Measurements from ENCODE around the gene ANTXR2.

DNA sequence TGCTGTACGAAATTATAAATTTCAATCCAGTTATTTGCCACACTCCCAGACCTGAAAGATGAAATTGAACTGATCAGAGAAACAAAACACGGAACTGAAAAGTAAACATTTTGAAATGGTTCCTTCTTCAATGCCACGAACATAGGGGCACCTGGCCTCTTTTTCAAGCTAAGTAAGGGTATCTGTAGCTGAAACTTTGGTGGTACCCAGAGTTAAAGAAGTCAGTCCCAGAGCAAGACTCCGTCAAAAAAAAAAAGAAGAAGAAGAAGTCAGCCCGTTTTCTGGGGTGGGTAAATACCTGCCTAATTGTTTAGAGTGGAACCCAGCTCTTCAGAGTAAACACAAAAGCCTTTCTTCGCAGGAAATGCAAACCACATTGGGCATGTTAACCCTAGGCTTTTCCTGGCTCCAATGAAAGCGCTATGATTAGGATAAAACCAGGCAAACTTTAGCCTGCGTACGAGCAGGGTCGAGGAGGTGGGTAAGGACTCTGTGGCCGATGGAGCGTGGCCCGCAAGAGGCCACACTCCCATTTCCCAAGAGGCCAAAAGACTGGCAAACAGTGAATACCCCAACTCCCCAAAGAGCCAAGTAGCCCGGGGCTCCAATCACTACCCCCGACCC is 1.3 kb downstream of the ANTXR2 start:
- no peak for TF ChIP-seq POLR2AphosphoS5 (IDR thresholded peaks at IDR 0.05; ENCODE audit: low read depth, low read length)
- TF ChIP-seq SIN3A (IDR thresholded peaks at IDR 0.05; ENCODE audit: borderline replicate concordance, insufficient read depth, low read length), result no peak; the same call in 1 of the 2 replicates
- TF ChIP-seq REST (IDR thresholded peaks at IDR 0.05; ENCODE audit: insufficient read depth in 1 of 2, low read depth in 2 of 2, low read length in 2 of 2), result no peak
- no peak for TF ChIP-seq TAF1 (IDR thresholded peaks at IDR 0.05; ENCODE audit: borderline replicate concordance, insufficient read depth, low read length)

Measured in PFSK-1 (cell line).